ENCODE results near the gene EIF4EBP2. TPM values are rescaled to one million over a fixed set of nuclear protein-coding genes. Genes with fewer than 3 reads are reported as not detected.
A peak's percentile ranks its signal among the peaks of the same experiment; 100 is the strongest.

EIF4EBP2 gene
- total RNA-seq, 1 experiment from 2014 or later = 112 TPM

GRCh38 chr10:70364772-70365091, 39.2 kb upstream of the EIF4EBP2 start:
- Mint-ChIP-seq H3K27ac (peak overlapping the region; percentile 66), H3K9me3 (no peaks in the 10 kb centered on the region), H3K4me3 (no peak overlapping the region), H3K4me1 (peaks cover 21% of the 10 kb centered on the region), H3K27me3 (ENCODE audit: low read depth) (no peaks in the 10 kb centered on the region), H3K36me3 (0 out of 2 replicates have a peak, but pooled peaks cover 5% of the 10 kb centered on the region)
- ATAC-seq = no peak
- ChIA-PET POLR2A (interaction anchor here (0.7 to 1.5 kb wide), 2 partner anchors 20 to 218 kb away, joined by 8 to 11 read pairs; partner anchors contain the start of gene TYSND1), CTCF (interaction anchor here (0.6 to 4.0 kb wide), 68 partner anchors 10 to 536 kb away, joined by 3 to 177 read pairs (median 6); partner anchors contain the start of genes EIF4EBP2, LRRC20, PALD1 and PPA1)
- TF ChIP-seq FOXP1 (CRISPR knock-in tag; IDR thresholded peaks at IDR 0.05; ENCODE audit: borderline replicate concordance) (no peak), E2F1 (CRISPR knock-in tag; IDR thresholded peaks at IDR 0.05) (no peak), ZNF121 (CRISPR knock-in tag; IDR thresholded peaks at IDR 0.05) (no peak), ZNF219 (CRISPR knock-in tag; IDR thresholded peaks at IDR 0.05; ENCODE audit: borderline replicate concordance) (no peak), NR3C1 (CRISPR knock-in tag; conservative IDR thresholded peaks at IDR 0.05; ENCODE audit: low read depth) (no peak), ZNF138 (CRISPR knock-in tag; conservative IDR thresholded peaks at IDR 0.05) (no peak), ZSCAN18 (CRISPR knock-in tag; IDR thresholded peaks at IDR 0.05) (no peak), E2F4 (CRISPR knock-in tag; IDR thresholded peaks at IDR 0.05; ENCODE audit: borderline replicate concordance, low read depth) (no peak), HMGA2 (CRISPR knock-in tag; IDR thresholded peaks at IDR 0.05) (no peak), ZNF396 (CRISPR knock-in tag; IDR thresholded peaks at IDR 0.05; ENCODE audit: borderline replicate concordance) (no peak), GABPB1 (CRISPR knock-in tag; IDR thresholded peaks at IDR 0.05) (no peak), JUN (CRISPR knock-in tag; IDR thresholded peaks at IDR 0.05) (no peak), PRDM15 (CRISPR knock-in tag; IDR thresholded peaks at IDR 0.05) (no peak), ATF3 (CRISPR knock-in tag; conservative IDR thresholded peaks at IDR 0.05) (no peak), ATF6 (CRISPR knock-in tag; IDR thresholded peaks at IDR 0.05) (no peak), AFF4 (CRISPR knock-in tag; IDR thresholded peaks at IDR 0.05; ENCODE audit: borderline replicate concordance) (no peak)
- DNase-seq (ENCODE audit: low spot score) = no peak
